OCI-LY3 (cell line): ENCODE measurements around the gene FADD.

Experiments
- CTCF ChIP-seq: fragments of 200-600, 300-600 bp; sonication (generic); IDR thresholded peaks from 2 replicates; pipeline ENCODE4 v1.5.1; 2014; ENCODE audit warnings: antibody characterized with exemption, low read length, low read depth
- EZH2phosphoT487 ChIP-seq: fragments of 200-600 bp; shearing (Covaris generic); IDR thresholded peaks from 2 replicates; pipeline ENCODE4 v1.6.1; 2018; ENCODE audit warnings: antibody characterized with exemption, mixed run types, low read depth

- TF ChIP-seq CTCF (no peak), EZH2phosphoT487 (no peak)
These were observed 22.2 kb upstream of the FADD start for GRCh38 chr11:70180906-70181305.
